Stimulated activated CD8-positive, alpha-beta memory T cell treated with anti-CD3 and anti-CD28 coated beads, Interleukin-4, amount 100 ng/mL, for 4 hours (primary cell): ENCODE measurements around the gene GALNT2.

Experiments
- DNase-seq, 2 donors: peaks; one replicate each; pipeline ENCODE4 v3.0.0-alpha.2; 2020; ENCODE audit warnings: low read depth in 2 of 2, low spot score in 1 of 2

The GALNT2 gene

GRCh38 chr1:230090194-230090711, 23.2 kb downstream of the GALNT2 start:
- DNase-seq = no peak

DNA sequence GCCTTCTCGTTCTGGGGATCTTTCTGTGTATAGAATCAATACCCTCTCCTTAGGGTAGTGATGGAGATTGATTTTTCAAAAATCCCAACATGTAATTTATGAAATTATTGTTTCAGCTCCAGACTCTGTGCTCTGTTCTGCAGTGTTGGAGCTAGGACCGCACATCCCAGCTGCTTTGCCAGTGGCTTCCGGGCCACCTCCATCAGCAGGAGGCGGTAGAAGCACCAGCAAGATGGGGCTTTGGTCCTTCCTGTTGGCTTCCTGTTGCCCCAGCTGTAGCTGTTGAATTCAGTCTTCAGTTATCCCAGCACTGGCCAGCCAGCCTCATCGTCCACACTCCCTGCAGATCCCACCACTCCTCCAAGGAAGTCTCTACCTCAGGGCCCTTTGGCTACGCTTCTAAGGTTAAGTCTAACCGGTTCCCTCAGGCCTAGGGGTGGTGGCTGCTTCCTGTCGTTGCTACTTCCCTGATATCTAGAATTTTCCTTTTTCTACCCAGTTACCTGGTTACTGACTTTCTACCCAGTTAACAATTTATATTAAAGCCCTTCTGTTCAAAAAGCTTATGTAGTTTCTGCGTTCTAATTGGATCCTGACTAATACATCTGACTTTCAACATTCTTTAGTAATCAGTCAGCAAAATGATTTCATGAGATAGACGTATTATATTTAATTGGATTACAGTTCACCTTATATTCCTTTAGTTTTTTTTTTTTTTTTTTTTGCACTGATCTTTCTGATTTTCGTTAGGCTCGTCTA, 24.6 kb downstream of the GALNT2 start:
- DNase-seq = no peak

GRCh38 chr1:230094746-230095145, 27.7 kb downstream of the GALNT2 start:
- no peak for DNase-seq

- no peak for DNase-seq
Measured at GRCh38 chr1:230095938-230096337, 28.9 kb downstream of the GALNT2 start.

DNA sequence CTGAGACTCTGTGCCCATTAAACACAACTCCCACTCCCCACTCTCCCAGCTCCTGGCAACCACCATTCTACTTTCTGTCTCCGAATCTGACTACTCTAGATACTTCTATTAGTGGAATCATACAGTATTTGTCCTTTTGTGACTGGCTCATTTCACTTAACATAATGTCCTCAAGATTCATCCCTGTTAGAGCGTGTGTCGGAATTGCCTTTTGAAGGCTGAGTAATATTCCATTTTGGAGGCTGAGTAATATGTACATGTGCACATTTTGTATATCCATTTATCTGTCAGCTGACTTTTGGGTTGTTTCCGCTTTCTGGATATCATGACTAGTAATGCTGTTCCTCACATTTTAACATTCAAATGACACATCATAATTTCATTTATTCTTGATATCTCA, 30.3 kb downstream of the GALNT2 start:
- DNase-seq = no peak

- no peak for DNase-seq
Measured at GRCh38 chr1:230098723-230099122, 31.7 kb downstream of the GALNT2 start.

DNA sequence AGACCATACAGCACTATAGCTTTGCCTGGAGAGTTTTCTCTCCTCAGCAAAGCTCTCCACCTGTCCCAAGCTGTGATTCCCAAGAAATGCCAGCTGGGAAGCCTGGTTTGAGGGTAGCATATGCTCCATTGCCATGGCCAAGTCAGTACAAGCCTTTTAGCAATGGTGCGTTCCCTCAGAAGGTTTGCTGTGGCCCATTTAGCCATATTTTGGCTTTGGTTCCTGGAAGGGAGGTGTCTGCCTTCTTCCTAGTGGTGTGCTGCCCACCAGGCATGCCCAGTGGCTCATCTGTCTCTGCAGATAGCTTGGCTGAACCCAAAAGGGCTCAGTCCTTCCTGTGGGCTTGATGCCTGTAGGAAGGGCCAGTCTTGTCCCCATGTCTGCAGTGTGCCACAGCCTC, 32.4 kb downstream of the GALNT2 start:
- DNase-seq = no peak

GRCh38 chr1:230100932-230101331, 33.9 kb downstream of the GALNT2 start:
- no peak for DNase-seq

- no peak for DNase-seq
Measured at GRCh38 chr1:230101556-230101955, 34.5 kb downstream of the GALNT2 start.

DNA sequence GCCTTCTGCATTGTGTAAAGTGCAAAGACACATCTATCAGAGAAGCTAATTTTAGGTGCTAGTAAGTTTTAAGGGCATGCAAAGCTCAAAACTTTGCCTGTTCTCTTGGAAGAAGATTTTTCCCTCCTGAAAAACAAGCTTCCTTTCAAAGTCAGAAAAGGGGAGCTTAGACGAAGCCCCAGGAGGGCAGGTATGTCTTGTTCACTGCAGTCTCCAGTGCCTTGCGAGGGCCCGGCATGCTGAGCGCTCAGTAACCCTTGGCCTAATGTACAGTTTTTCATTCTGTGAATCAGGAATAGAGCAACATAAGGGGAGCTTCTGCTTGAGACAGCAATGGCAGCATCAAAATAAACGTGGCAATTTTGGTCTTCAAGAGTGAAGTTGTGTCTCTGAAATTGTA, 35.0 kb downstream of the GALNT2 start:
- no peak for DNase-seq

GRCh38 chr1:230102472-230102871, 35.4 kb downstream of the GALNT2 start:
- DNase-seq = no peak

DNA sequence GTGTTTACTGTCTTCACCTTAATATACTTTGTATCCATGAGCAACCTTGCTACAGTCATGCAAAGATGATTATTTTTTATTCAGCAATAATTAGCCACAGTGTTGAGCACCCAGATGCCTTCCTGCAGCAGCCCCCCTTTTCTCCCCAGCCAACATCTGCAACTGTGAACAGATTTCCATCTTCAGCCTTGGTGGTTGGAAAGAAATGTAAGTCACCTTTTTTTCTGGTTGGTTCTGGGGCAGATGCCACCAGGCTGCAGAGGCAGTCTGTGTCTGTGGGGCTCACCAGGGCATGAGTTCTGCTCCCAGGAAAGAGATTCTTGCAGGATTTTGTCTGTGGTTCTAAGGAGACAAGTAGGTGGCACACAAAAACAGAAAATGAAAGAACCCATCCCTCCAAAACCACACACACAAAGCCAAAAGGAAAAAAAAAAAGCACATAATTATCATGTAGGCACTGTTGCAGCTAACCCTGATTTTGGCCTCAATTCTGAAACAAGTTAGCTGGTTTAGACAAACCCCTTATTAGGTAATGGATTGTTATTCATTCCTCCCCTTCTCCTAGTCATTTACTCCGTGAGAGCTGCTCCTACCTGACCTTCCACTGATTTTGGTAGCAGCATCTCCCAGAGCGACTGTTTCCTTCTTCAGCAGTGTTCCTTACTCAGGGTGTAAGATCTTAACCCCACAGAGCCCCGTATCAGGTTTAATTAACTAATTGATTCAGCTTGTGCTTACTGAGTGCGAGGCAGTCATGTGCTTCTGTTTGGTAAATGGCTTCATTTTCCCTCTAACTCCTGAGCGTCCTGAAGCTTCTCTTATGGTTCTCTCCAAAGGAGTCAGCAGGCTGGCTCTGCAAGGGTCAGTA, 36.5 kb downstream of the GALNT2 start:
- no peak for DNase-seq

GRCh38 chr1:230104395-230105244, 37.6 kb downstream of the GALNT2 start:
- DNase-seq = peak; percentile 41 to 62

DNA sequence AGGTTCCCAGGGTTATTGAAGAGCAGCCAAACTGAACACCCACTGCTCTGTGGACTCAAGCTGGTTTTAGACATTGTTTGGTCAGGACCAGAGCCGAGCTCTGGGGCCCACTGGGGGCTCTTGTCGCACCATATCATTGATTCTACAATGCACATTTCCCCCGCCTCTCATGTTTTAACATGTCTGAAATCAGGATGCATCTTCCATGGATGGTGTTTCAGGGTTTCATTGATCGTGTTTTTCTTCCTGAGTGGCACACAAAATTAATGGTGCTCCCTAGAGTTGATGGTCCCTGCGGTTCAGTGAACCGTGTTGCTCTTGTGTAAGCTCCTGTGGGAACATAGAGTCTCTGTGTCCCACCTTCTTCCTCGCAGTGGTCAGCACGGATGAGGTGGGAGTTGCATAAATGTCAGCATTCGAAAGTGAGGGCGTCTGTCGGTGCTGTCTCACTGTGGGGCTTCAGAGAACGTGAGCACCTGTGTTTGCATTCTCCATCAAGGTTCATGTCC, 38.3 kb downstream of the GALNT2 start:
- DNase-seq = no peak

GRCh38 chr1:230105754-230106625, 39.0 kb downstream of the GALNT2 start:
- no peak for DNase-seq

DNA sequence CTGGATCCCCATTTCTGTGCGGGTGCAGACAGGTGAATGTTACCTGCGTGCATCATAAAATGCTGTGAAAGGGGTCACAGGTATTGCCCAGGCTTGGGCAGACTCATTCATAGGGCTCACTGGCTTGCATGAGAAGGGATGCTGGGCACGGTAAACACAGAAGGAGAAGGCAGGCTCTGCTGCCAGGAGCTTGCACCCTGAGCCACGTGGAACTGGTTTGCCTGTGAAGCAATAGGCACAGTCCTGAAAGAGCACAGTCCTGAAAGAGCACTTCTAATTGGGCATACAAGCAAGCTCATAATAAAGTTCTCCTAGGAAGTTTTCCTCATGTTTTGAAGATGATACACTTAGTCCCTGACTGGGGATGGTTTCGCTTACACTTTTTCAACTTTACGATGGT, 40.9 kb downstream of the GALNT2 start:
- DNase-seq = no peak

- DNase-seq = no peak
Measured at GRCh38 chr1:230108580-230108979, 41.5 kb downstream of the GALNT2 start.

- no peak for DNase-seq
Measured at GRCh38 chr1:230109066-230109465, 42.0 kb downstream of the GALNT2 start.

GRCh38 chr1:230109895-230110667, 43.0 kb downstream of the GALNT2 start:
- DNase-seq = peak; percentile 17 to 44
